Chondrocyte (in vitro differentiated cells): ENCODE results near the gene GSS. TPM values are rescaled to one million over a fixed set of nuclear protein-coding genes. Genes with fewer than 3 reads are reported as not detected.
"Not testable (repeated sequence)": the region's sequence is repeated elsewhere in the genome, so short reads cannot be mapped to it uniquely, and the experiment has no call there.

ENCODE experiments used
- DNase-seq: peaks from one replicate; pipeline ENCODE4 v3.0.0; 2021; ENCODE audit warnings: mixed read lengths, low spot score
- H3K27ac Mint-ChIP-seq: one replicate; pipeline ENCODE4 v1.8.0; 2021; ENCODE audit warnings: mild to moderate bottlenecking, moderate library complexity, mixed read lengths; ENCODE audit not compliant: unreplicated experiment
- H3K27me3 Mint-ChIP-seq: 2 replicates; pipeline ENCODE4 v1.8.0; 2021; ENCODE audit warnings: low read depth, mixed read lengths
- H3K36me3 Mint-ChIP-seq: 2 replicates; pipeline ENCODE4 v1.8.0; 2021; ENCODE audit warnings: low read depth, mixed read lengths
- H3K4me1 Mint-ChIP-seq: 2 replicates; pipeline ENCODE4 v1.8.0; 2021; ENCODE audit warnings: low read depth, mild to moderate bottlenecking, mixed read lengths
- H3K4me3 Mint-ChIP-seq: one replicate; pipeline ENCODE4 v1.8.0; 2021; ENCODE audit warnings: mild to moderate bottlenecking, moderate library complexity, mixed read lengths; ENCODE audit not compliant: unreplicated experiment
- H3K9me3 Mint-ChIP-seq: 2 replicates; pipeline ENCODE4 v1.8.0; 2021; ENCODE audit warnings: low read depth, mixed read lengths
- CTCF ChIP-seq: fragments of 200-600 bp; sonication (generic); IDR thresholded peaks from 2 replicates; pipeline ENCODE4 v1.5.0; 2021; ENCODE audit warnings: antibody characterized with exemption, mild to moderate bottlenecking, moderate library complexity
- total RNA-seq: library from RNA; stranded (reverse); gene quantifications from 3 replicates; pipeline ENCODE4 v1.2.1, GENCODE V29; 2021

Gene GSS
- total RNA-seq, 1 donor from 2014 or later, result 57.3 TPM

- Mint-ChIP-seq H3K36me3 (peaks cover 23% of the 10 kb centered on the region), H3K4me1 (no peaks in the 10 kb centered on the region), H3K27ac (no peak overlapping the region), H3K27me3 (no peaks in the 10 kb centered on the region), H3K9me3 (no peaks in the 10 kb centered on the region), H3K4me3 (no peak overlapping the region)
- TF ChIP-seq CTCF, result no peak
- no peak for DNase-seq
Observed at GRCh38 chr20:34915749-34916455, 39.7 kb downstream of the GSS start.

GRCh38 chr20:34915131-34915530, 40.5 kb downstream of the GSS start:
- Mint-ChIP-seq H3K9me3 (no peaks in the 10 kb centered on the region), H3K27ac (no peak overlapping the region), H3K4me3 (no peak overlapping the region), H3K4me1 (no peaks in the 10 kb centered on the region), H3K27me3 (no peaks in the 10 kb centered on the region), H3K36me3 (peaks cover 18% of the 10 kb centered on the region)
- no peak for TF ChIP-seq CTCF
- no peak for DNase-seq

- Mint-ChIP-seq H3K27me3 (no peaks in the 10 kb centered on the region), H3K4me1 (peaks cover 21% of the 10 kb centered on the region), H3K9me3 (no peaks in the 10 kb centered on the region), H3K27ac (peak overlapping the region; percentile 96), H3K4me3 (peak overlapping the region; percentile 37), H3K36me3 (peaks cover 10% of the 10 kb centered on the region)
- no peak for TF ChIP-seq CTCF
- DNase-seq, result no peak
Observed at GRCh38 chr20:34907616-34908469, 47.8 kb downstream of the GSS start.

- H3K36me3 Mint-ChIP-seq, result peaks cover 11% of the 10 kb centered on the region
- peaks cover 26% of the 10 kb centered on the region for H3K4me1 Mint-ChIP-seq
- H3K4me3 Mint-ChIP-seq, result no peak overlapping the region
- DNase-seq, result no peak
- no peak for TF ChIP-seq CTCF
- no peaks in the 10 kb centered on the region for H3K27me3 Mint-ChIP-seq
- no peak overlapping the region for H3K27ac Mint-ChIP-seq
- no peaks in the 10 kb centered on the region for H3K9me3 Mint-ChIP-seq
Observed at GRCh38 chr20:34904202-34904621, 51.4 kb downstream of the GSS start.

- not testable (repeated sequence) for H3K36me3 Mint-ChIP-seq, H3K9me3 Mint-ChIP-seq
- peaks cover 16% of the 10 kb centered on the region for H3K4me1 Mint-ChIP-seq
Observed at GRCh38 chr20:34898731-34899130, 56.9 kb downstream of the GSS start.

GRCh38 chr20:34898129-34898528, 57.5 kb downstream of the GSS start:
- not testable (repeated sequence) for H3K4me3 Mint-ChIP-seq, H3K27ac Mint-ChIP-seq, H3K9me3 Mint-ChIP-seq, H3K27me3 Mint-ChIP-seq, DNase-seq, H3K36me3 Mint-ChIP-seq
- H3K4me1 Mint-ChIP-seq, result peaks cover 16% of the 10 kb centered on the region

More at GRCh38 chr20:34898731-34899130, 56.9 kb downstream of the GSS start:
- not testable (repeated sequence) for H3K27me3 Mint-ChIP-seq, H3K4me3 Mint-ChIP-seq, H3K27ac Mint-ChIP-seq, DNase-seq
